NCI-H128 (cell line): Measurements from ENCODE around the gene EMILIN2.
"Not testable (repeated sequence)": the region's sequence is repeated elsewhere in the genome, so short reads cannot be mapped to it uniquely, and the experiment has no call there.

Experiments
- DNase-seq: peaks from one replicate; lab custom pipeline; 2025; ENCODE audit not compliant: unreplicated experiment; lab: John Stamatoyannopoulos, UW

EMILIN2 gene

DNA sequence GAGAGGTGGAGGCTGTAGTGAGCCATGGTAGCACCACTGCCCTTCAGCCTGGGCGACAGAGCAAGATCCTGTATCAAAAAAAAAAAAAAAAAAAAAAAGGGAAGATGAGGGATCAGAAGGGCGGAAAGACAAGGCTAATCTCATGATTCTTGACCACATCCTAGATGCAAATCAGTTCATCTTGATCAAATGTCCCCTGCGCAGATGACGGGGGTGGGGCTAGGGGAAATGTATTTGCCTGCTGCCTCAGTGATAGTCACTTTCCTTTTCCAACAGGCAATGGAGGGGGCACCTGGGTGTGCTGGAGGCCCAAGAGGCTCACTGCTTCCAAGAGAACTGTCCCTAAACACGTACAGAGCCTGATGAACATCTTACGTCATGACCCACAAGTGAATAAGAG is 3.7 kb upstream of the EMILIN2 start:
- DNase-seq, result no peak

DNA sequence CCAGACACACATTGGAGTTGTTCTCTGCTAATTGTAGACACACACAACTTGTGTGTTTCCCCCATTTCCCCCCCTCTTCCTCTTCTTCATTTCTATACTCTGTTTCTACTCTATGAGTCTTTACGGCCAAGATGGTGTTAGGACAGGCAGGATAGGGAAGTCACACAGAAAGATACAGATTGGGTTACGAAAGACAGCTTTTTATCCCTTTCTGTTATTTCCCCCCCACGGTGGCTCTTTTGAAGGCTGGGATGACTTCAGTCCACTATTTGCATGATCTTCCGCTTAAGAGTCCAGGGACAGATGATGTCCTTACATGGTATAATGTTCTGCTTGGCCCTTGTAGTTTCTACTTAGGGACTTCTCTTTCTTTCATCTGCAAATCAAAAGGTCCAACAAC is 1.6 kb upstream of the EMILIN2 start:
- no peak for DNase-seq

DNA sequence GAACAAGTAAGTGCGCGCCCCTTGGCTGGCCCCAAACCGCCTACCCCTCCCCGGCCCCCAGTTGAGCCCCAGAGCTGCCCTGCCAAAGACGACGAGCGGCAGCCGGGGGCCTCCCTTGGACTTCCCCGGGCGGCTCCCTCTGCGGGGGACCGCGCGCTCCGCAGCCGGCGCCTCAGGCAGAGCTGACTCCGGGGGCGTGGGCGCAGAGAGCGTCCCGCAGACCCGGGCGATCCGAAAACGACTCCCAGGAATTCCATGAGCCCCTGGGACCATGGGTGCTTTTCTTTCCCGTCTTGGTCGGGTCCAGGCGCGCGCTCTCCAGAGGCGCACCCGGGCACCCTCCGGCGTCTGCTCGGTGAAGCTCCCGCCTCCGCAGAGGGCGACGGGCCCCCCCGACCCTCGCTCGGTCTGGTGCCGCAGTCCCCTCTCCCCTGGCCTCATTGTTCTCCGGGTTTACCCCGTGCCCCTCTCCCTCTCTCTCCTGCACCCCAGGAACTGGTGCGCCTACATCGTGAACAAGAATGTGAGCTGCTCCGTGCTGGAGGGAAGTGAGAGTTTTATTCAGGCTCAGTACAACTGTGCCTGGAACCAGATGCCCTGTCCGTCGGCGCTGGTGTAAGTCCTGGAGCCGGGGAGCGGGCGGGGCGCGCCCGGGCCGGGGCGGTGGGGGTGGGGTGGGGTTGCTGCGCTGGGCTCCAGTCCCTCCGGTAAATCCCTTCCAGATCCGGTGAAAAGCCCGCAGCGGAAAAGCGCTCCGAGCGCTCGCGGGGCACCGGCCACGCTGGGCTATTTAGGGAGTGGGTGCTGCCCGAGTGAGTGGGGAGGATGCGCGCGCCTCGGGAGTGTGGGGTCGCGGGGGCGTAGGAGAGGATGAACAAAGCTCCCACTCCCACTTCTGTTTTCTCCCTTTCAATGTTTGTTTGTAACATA is 776 bp downstream of the EMILIN2 start:
- no peak for DNase-seq

DNA sequence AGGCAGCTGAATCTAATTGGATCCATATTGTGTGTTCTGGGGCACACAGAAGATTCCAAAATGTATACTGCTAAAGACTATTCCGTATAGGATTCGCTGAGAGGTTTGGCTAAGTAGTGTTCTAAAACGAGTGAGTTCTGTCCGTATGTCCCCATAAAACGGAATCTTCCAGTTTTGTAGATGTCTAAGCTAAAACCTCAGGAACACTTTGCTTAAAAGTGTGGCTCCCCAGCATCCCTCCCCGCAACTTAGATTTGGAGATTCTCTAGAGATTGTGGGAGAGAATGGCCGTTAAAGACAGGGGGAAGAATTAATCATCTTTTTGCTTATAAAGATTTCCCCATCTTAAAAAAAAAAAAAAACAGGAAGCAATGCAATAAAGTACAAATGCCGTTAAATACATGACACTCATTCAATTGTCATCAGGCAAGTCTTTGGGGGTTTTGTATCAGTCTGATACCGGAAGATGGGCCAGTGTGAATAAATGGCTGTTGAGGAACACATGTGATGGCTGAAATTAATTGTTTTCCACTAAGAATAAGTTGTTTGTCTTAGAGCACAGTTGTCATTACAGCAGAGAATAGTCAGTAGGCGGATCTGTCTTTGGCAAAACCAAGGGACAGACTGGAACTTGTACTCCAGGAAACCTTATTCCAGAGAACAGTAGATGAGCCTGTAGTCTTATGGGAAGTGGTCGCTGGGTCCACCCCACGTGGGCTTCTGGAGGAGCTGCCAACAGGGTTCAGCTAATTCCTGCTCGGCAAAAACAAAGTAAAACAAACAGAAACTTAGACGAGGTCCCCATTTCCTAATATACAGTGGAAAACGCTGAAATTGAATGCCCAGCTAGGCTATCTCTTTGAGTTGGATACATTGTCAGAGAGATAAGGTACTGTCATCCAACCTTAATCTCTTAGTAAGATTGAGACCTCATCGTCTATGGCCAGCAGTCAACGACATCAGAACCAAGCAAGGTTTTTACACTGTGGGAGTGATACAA is 1.7 kb downstream of the EMILIN2 start:
- no peak for DNase-seq

DNA sequence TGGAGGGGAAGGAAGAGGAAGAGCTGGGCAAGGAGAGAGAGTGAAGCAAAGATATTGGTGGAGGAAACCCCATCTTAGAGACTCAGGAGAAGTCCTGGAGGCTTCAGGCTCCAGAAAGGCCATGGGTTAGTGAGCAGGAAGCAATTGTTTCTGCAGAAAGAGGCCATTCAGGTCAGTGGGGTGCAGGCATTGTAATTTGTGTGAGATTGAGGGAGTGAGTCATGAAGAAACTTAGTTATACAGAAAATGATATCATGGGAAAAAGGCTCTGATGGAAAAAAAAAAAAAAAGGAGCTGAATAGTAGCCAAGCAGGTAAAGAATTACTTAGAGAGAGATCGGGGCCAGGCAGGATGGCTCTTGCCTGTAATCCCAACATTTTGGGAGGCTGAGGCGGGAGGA is 4.0 kb downstream of the EMILIN2 start:
- DNase-seq, result no peak

DNA sequence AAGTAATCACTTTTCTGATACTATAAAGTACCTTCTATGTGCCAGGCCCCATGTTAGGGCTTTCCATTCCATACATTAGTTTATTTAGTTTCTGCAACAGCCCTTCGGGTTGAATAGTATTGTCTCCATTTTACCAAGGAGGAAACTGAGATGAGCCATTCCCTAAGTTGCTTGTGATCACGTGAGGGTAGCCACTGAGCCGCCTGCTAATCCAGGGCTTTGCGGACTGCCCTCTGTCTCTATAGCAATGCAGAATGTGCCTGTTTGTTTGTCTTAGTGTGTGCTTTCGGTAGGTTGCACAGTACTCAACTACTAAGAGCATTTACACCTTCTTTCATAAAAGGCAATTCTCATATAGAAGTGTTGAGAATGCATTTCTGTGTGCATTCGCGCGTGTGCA is 5.0 kb downstream of the EMILIN2 start:
- no peak for DNase-seq

DNA sequence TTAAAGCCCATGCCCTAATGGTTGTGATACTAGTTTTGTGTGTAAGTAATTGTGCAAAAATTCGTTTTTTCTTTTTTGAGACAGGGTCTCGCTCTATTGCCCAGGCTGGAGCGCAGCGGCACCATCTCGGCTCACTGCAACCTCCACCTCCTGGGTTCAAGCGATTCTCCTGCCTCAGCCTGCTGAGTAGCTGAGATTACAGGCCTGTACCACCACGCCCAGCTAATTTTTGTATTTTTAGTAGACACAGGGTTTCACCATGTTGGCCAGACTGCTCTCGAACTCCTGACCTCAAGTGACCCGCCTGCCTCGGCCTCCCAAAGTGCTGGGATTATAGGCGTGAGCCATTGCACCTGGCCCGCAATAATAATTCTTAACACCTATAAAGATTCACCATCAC is 5.7 kb downstream of the EMILIN2 start:
- DNase-seq, result not testable (repeated sequence)

DNA sequence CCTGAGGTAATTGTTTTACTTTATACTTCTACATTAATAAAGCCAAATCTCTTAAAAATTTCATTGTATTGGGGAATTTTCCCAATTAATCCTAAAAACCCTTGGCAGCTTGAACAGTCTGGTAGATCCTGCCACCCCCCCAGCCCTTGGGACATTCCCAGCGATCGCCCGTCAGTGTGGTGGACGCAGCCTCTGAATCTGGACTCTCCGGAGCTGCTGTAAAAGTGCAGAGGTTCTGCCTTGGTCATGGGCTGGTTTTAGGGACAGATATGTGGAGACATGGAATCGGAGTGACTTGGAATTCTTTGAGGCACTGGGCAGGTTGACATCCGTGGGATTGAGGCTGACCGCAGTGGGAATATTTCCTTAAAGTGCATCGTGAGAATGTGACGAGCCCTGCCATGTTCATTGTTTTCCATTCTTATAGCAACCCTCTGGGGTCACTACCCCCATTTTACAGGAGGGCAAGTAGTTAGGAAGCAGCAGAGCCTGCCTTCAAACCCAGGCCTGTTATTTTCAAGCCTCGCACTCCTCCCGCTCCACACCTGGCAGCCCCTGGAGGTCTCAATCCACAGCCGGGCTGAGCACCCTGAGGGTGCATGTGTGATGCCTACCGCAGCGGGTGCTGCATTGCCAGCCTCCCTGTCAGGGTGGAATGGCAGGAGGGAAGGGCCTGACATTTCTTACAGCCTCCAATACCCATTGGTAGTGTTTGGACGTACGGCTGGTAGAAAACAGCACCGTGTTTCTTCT is 6.5 kb downstream of the EMILIN2 start:
- DNase-seq, result no peak

DNA sequence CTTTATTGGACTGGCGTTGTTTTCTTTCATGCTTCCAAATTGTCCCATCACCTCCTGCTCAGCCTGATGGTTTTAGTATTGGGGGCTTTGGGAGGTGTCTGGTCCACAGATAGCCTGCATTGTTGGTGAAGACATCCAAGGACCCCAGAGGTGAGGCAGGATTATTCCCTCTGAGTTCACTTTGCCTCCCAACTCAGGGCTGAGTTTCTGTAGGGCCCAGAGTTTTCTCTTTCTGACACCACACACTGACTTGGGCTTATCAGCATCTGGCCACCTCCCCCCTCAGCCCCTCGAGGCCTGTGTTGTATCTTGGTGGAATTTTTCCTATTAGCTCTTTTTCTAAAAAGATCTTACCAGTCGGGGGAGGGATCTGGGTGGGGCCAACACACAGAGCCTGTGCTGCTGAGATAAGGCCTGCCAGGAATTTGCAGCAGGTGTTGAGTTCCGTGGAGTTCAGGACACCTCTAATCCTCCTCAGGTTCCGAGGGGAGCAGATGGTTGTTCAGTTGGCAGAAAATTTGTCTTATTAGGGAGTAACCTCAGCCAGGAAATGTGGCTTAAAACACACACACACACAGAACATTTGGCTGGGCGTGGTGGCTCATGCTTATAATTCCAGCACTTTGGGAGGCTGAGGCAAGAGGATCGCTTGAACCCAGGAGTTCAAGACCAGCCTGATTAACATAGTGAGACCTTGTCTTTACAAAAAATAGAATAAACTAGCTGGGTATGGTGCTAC is 7.3 kb downstream of the EMILIN2 start:
- no peak for DNase-seq

DNA sequence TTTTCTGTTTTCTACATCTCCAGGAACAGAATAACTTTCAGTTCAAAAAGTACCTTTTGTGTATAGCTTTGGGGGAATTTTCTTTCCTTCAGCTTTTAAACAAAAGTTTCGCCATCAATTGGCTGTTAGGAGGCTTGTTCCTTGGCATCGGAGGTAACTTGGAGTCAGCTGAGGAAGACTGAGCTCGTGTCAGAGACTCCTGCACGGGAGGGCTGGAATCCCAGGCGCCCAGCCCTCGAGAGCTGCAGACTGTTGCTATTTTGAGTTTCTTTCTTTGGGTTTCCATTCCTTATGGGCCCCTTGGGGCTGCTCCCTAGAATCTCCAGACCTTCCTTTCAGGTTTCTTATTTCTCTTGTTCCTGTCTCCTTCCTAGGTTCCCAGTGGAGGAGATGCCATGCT is 8.1 kb downstream of the EMILIN2 start:
- DNase-seq, result no peak

DNA sequence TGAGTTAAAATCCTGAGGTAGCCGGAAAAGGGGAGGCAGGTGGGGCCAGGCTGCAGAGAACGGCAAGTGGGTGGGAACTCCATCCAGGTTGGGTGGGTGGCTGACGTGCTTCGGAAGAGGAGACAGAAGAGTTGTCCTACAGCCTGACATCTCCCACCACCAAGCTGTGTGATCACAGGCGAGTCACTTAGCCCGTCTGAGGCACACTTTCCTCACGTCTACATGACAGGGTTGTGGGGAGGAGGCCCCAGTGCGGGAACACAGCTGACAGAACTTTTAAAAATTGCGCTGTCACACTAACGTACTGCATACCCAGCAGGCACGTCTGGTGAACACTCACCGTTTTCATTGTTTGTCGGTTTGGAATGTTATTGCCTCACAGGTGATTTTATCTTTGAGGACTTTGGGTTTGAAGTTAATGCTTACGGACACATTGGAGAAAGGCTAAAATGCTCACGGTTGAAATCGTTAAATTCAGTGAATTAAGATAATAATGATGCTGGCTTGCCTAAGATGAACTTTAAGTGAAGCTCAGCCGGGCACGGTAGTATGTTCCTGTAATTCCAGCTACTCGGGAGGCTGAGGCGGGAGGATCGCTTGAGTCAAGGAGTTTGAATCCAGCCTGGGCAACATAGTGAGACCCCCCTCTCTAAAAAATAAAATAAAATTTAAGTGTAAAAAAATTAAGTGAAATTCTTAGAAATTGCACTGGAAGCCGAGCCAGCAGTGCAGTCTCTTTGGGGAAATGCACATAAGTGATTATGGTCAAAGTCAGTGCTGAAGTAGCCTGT is 8.9 kb downstream of the EMILIN2 start:
- no peak for DNase-seq

DNA sequence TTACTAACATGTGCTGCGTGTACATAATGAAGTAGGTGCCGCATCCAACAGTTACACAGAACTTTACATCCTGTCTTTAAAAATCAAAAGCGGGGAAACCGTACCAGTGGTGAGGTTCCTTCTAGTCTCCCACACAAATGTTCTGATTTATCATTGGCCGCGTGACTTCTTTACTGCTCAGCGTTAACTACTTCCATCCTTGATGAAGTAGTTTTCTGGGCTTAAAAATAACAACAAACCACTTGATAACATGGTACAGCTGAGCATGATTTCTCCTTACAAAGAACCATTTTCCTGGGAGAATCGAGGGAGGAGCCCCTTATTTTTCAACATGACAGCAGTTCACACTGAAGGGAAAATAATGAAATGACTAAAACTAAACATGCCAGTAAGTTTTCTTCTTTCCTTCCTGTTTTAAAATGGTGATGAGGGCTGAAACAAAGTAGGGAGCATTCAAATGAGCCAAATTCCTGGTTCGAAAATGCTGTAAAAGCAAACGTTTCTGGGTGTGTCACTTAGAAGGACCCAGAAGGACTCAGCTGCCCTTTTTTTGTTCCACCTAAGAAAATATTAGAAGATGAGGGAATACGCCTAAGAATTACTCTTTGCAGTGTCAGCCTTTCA is 9.9 kb downstream of the EMILIN2 start:
- no peak for DNase-seq

DNA sequence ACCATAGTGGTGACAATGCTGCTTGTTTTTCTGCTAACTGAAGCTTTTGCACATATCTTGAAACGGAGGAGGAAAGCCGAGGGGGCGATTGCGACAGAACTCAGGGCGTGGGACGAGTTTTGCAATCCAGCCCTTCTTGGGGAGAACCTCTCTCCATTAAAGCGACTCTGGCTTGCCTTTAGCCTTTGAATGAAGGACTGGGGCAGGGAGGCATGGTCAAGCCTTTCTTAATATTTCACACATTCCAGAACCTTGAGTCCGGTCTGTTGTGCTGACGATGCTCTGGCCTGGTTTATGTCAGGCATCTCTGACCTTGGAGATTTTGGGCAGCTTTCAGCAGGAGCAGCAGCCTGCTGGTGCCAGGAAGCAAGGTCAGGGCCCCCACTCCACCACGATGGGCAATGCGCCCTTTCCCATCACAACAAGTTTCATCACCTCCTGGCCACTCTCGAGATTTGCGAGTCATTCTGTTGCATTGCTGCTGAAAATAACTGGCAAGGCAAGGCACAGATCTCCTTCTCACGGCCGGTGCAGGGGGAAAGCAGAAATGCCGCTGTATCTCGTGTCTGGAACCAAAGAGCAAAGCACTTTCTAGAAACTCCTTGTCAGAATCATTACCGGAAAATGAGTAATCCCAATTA is 10.8 kb downstream of the EMILIN2 start:
- DNase-seq, result no peak

DNA sequence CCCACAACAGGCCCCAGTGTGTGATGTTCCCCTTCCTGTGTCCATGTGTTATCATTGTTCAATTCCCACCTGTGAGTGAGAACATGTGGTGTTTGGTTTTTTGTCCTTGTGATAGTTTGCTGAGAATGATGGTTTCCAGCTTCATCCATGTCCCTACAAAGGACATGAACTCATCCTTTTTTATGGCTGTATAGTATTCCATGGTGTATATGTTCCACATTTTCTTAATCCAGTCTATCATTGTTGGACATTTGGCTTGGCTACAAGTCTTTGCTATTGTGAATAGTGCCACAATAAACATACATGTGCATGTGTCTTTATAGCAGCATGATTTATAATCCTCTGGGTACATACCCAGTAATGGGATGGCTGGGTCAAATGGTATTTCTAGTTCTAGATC is 13.6 kb downstream of the EMILIN2 start:
- not testable (repeated sequence) for DNase-seq

DNA sequence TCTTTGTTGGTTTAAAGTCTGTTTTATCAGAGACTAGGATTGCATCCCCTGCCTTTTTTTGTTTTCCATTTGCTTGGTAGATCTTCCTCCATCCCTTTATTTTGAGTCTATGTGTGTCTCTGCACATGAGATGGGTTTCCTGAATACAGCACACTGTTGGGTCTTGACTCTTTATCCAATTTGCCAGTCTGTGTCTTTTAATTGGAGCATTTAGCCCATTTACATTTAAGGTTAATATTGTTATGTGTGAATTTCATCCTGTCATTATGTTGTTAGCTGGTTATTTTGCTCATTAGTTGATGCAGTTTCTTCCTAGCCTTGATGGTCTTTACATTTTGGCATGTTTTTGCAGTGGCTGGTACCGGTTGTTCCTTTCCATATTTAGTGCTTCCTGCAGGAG is 17.2 kb downstream of the EMILIN2 start:
- not testable (repeated sequence) for DNase-seq

DNA sequence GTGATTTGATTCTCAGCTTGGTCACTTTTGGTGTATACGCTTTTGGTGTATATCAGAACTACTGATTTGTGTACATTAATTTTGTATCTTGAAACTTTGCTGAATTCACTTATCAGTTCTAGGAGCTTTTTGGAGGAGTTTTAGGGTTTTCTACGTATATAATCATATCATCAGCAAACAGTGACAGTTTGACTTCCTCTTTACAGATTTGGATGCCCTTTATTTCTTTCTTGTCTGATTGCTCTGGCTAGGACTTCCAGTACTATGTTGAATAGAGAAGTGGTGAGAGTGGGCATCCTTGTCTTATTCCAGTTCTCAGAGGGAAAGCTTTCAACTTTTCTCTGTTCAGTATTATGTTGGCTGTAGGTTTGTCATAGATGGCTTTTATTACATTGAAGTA is 19.7 kb downstream of the EMILIN2 start:
- DNase-seq, result not testable (repeated sequence)

DNA sequence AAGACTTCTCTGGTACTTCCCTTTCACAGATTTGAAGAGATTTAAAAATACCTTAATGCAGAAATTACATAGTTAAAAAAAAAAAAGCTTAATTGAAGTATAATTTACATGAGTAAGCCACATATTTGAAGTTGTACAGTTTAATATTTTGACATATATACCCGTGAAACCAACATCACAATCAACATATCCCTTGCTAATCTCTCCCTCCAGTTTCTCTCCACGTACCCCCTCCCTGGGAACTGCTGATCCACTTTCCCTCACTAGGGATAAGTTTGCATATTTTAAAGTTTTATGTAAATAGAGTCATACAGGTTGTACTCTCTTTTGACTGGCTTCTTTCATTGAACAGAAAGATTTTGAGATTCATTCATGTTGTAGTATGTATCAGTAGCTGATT is 22.4 kb downstream of the EMILIN2 start:
- no peak for DNase-seq

DNA sequence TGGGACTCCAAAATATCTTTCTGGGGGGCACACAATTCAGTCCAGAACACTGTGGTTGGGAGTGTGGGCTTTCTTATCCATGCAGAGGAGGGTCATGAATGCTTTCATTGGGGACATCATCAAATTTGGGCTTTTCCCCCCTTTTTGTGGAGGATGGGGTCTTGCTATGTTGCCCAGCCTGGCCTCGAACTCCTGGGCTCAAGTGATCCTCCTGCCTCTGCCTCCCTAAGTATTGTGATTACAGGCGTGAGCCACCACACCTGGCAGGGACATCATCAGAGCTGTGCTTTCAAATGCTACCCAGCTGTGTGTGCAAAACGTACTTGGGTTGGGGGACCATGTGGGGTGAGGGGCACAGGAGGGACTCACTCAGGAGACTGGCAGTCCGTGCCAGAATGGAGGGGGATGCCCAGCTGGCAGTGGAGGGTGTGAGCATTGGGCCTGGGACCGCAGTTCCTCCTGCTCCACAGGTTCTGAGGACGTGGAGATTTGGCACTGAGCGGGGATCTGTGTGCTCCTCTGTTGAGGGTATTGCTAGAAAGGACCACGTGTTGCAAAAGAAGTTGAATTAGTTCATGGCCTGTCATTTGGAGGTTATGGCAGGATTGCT is 24.4 kb downstream of the EMILIN2 start:
- DNase-seq, result no peak
